Kidney capillary endothelial cell (primary cell): ENCODE measurements around the gene TRHDE.

ENCODE experiments used
- DNase-seq: peaks from one replicate; pipeline ENCODE4 v3.0.0-alpha.2; 2018; ENCODE audit warnings: low spot score

Gene TRHDE

GRCh38 chr12:72442217-72442616, 170.0 kb downstream of the TRHDE start:
- no peak for DNase-seq

GRCh38 chr12:72444125-72444524, 172.0 kb downstream of the TRHDE start:
- no peak for DNase-seq

- DNase-seq, result no peak
These were observed 172.4 kb downstream of the TRHDE start for GRCh38 chr12:72444566-72444965.

- no peak for DNase-seq
These were observed 175.9 kb downstream of the TRHDE start for GRCh38 chr12:72448089-72448488.

GRCh38 chr12:72448805-72449204, 176.6 kb downstream of the TRHDE start:
- DNase-seq, result no peak

GRCh38 chr12:72453066-72453465, 180.9 kb downstream of the TRHDE start:
- DNase-seq, result no peak

GRCh38 chr12:72453550-72453949, 181.4 kb downstream of the TRHDE start:
- no peak for DNase-seq

GRCh38 chr12:72464471-72464870, 192.3 kb downstream of the TRHDE start:
- no peak for DNase-seq

GRCh38 chr12:72465155-72465554, 193.0 kb downstream of the TRHDE start:
- DNase-seq, result no peak

GRCh38 chr12:72465940-72466630, 193.9 kb downstream of the TRHDE start:
- no peak for DNase-seq

GRCh38 chr12:72467985-72468384, 195.8 kb downstream of the TRHDE start:
- no peak for DNase-seq

GRCh38 chr12:72468505-72468904, 196.3 kb downstream of the TRHDE start:
- no peak for DNase-seq

- DNase-seq, result no peak
These were observed 199.6 kb downstream of the TRHDE start for GRCh38 chr12:72471806-72472205.

- DNase-seq, result no peak
These were observed 200.2 kb downstream of the TRHDE start for GRCh38 chr12:72472350-72472749.

- DNase-seq, result no peak
These were observed 204.1 kb downstream of the TRHDE start for GRCh38 chr12:72476301-72476700.

GRCh38 chr12:72485017-72485701, 213.0 kb downstream of the TRHDE start:
- no peak for DNase-seq

- DNase-seq, result no peak
These were observed 219.3 kb downstream of the TRHDE start for GRCh38 chr12:72491426-72491825.

GRCh38 chr12:72493407-72493806, 221.2 kb downstream of the TRHDE start:
- DNase-seq, result no peak

- no peak for DNase-seq
These were observed 226.2 kb downstream of the TRHDE start for GRCh38 chr12:72498354-72498753.

- DNase-seq, result no peak
These were observed 227.1 kb downstream of the TRHDE start for GRCh38 chr12:72499244-72499643.

- no peak for DNase-seq
These were observed 230.4 kb downstream of the TRHDE start for GRCh38 chr12:72502546-72502945.

- no peak for DNase-seq
These were observed 233.1 kb downstream of the TRHDE start for GRCh38 chr12:72505227-72505626.

- DNase-seq, result no peak
These were observed 237.7 kb downstream of the TRHDE start for GRCh38 chr12:72509891-72510290.

GRCh38 chr12:72510772-72511171, 238.6 kb downstream of the TRHDE start:
- DNase-seq, result no peak
